ENCODE results near the gene NEBL.

NEBL gene

GRCh38 chr10:20771051-20771450 lies 126.1 kb downstream of the NEBL start:
- DNase-seq = no peak

DNA sequence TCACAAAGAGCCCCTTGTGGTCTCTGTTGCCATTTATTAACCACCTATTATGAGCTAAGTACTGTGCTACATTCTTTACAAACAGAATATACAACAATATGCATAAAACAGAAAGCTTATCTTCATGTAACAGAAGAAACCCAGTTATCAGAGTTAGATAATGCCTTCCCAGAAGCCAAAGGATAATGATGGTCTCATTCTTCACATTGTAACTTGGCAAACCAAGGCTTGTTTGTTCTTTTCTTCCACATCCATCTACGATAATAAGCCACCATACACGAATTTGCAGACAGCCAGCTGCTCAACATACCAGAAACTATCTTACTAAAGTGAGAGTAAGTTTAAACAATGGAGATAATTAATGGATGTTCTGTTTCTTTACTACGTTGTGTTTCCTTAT lies 127.6 kb downstream of the NEBL start:
- DNase-seq = no peak

DNA sequence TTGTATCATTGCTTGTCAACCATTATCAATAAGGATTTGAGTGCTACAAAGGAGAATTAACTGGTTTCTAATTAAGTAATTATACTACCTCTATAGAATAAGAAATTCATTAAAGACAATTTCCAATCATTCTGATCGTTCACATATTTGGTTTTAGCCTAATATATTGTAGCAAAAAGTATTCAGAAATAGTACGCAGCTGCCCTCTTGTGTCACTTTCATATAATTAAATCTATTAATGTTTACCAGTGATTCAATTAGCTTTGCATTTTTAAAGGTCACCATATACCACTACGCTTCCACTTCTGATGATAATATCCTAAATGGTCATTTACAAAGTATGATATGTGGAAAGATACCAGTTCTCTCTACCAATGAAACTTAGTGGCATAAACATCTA lies 128.3 kb downstream of the NEBL start:
- DNase-seq = peak; percentile 68

- no peak for DNase-seq
Measured at GRCh38 chr10:20767028-20767427, 130.1 kb downstream of the NEBL start.

DNA sequence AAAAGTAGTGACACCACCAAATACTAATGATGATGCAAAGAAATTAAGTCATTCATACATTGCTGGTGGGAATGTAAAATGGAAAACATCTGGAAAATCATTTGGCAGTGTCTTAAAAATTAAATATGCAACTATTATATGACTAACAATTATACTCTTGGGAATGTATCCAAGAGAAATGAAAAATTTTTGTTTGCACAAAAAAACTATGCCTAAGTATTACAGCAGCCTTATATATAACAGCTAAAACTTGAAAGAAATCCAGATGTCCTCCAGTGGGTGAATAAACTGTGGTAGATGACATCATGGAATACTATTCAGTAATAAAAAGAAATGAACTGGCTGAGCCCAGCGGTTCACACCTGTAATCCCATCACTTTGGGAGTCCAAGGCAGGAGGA lies 132.0 kb downstream of the NEBL start:
- DNase-seq = no peak

- DNase-seq = no peak
Measured at GRCh38 chr10:20760460-20760859, 136.7 kb downstream of the NEBL start.

DNA sequence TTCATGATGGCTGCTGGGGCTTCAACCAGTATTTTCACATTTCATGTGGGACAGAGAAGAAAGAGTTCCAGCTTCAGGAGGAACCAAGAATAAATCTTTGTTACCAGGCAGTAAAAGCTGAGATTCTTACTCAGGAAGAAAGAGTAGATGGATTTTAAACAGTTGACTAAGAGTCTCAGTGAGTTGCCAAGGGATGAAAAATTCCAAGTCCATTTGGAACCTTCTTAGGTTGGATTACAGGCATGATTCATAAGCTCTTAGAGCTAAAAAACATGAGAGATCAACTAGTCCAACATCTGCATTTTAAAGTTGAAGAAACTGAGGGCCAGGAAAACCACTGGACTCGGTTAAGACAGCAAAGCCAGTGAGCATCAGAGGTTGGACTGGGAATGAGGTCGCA lies 148.6 kb downstream of the NEBL start:
- DNase-seq = no peak

GRCh38 chr10:20747782-20748181 lies 149.3 kb downstream of the NEBL start:
- no peak for DNase-seq

GRCh38 chr10:20746856-20747255 lies 150.3 kb downstream of the NEBL start:
- peak; percentile 28 for DNase-seq

DNA sequence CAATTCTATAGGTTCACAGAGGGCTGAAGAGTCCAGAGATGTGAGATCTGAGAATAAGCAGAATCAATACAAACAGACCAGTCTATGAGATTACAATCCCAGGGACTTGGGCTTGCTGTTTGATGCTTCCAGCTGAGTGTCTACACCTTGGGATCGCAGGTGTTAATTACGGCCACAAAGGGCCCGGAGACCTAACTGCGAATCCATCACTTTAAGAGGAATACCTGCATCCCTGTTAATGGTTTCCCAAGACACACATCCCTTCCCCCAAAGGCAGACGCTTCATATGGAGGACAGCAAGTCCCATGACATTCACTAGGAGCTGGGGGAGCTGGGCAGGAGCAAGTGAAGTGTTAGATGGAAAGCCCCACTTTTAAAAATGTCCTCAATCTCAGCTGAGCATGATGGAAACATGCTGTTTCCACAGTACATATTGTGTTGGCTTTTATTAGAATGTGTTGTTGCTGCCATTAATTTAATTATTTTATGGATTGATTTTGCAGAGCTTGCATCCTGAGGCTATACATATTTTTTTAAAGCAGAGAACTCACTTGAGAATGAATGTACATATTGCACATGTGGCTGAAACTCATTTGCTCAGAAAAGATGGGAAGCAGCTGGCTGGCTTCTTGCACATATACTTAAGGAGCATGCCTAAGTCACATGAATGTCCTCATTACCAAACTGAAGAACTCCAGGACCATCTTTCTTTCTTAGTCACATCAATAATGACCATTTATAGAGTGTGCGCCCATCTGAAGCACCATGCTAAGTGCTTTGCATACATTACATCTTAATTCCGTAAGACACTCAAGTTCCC lies 151.3 kb downstream of the NEBL start:
- DNase-seq = no peak

DNA sequence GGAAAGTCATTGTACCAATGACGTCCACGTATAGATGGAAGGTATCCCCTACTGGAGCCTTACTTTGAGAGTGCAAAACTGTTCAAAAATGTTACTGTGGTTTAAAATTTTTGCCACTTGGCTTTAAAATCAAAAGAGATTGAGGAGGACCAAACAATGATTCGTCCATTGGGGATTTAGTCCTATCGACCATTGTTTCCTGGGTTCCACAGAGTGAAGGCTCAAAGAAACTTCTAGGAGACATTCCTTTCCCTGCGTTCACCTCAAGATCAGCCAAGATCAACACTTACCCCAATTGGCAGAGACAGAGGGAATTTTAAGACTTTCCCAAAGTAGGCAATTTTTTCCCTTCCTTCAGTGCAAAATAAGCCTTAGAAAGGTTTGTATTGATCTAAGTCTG lies 152.3 kb downstream of the NEBL start:
- DNase-seq = no peak

DNA sequence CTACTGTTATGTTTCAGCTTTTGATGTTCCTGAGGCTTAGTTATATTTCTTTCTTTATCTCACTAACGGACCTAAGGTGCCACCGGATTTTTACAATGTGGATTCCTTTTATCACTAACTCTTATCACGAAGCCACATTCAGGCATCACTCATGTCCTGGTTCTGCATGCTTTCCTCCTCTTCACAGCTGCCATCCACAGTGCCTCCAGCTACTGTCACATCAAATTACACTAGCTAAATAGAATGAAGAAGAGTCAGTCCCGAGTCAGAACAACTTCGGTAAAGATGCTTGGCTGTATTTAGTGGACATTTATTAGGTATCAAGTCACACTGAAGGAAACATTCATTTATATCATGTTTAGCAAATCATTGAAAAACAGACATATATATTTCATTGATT lies 153.2 kb downstream of the NEBL start:
- DNase-seq = peak; percentile 82

GRCh38 chr10:20742737-20743541 lies 154.2 kb downstream of the NEBL start:
- no peak for DNase-seq

DNA sequence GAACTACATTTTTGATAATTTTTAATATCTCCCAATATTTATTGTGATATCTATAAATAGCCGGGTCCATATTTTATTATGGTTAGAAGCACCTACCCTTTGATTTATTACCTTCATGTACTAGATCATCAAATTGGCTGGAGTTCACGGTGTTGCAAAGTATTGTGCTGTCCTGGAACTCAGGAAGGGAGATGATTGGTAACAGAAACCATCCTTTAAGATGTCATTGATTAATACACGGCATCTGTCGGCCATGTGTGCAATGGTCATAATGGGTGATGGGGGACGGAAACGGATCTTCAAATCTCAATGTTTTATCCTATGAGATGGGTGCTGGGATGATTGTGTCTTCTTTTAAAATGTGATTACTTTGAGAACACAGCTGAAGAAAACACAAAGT lies 157.0 kb downstream of the NEBL start:
- no peak for DNase-seq

GRCh38 chr10:20737107-20737506 lies 160.0 kb downstream of the NEBL start:
- DNase-seq = no peak
